ENCODE measurements around the gene NUDT1. TPM values are rescaled to one million over a fixed set of nuclear protein-coding genes. Genes with fewer than 3 reads are reported as not detected.

NUDT1 gene
- total RNA-seq, 2 donors from 2014 or later = 56.0 to 84.7 TPM

- no peak overlapping the region for H3K4me3 Mint-ChIP-seq
- no peaks in the 10 kb centered on the region for H3K27me3 Mint-ChIP-seq (ENCODE audit: insufficient read depth)
- peaks cover 23% of the 10 kb centered on the region for H3K36me3 Mint-ChIP-seq (ENCODE audit: low read depth)
- H3K27ac Mint-ChIP-seq = peak overlapping the region; percentile 69
- no peak for DNase-seq
- Histone ChIP-seq H3K4me1 (ENCODE audit: control insufficient read depth, insufficient read depth, low read length) (peaks cover 6% of the 10 kb centered on the region), H3K27ac (ENCODE audit: low read depth, low read length) (no peak overlapping the region), H3K4me3 (ENCODE audit: low read length) (no peak overlapping the region), H3K9me3 (ENCODE audit: control insufficient read depth, low read length) (no peaks in the 10 kb centered on the region), H3K36me3 (ENCODE audit: control insufficient read depth, insufficient read depth, low read length) (no peaks in the 10 kb centered on the region), H3K27me3 (ENCODE audit: control insufficient read depth, insufficient read depth, low read length, poor library complexity, severe bottlenecking) (no peaks in the 10 kb centered on the region), H3K9ac (ENCODE audit: extremely low read depth, low read length, poor library complexity, severe bottlenecking) (no peak overlapping the region)
- H3K9me3 Mint-ChIP-seq = no peaks in the 10 kb centered on the region
- peaks cover 13% of the 10 kb centered on the region for H3K4me1 Mint-ChIP-seq
- no peak for TF ChIP-seq CTCF (conservative IDR thresholded peaks at IDR 0.05)
- 86 to 100% methylated on average over 1 to 4 of the region's 4 CpGs for WGBS, 2 experiments (ENCODE audit: insufficient coverage in 1 of 2, insufficient read length in 1 of 2)
These were observed 37.9 kb downstream of the NUDT1 start for GRCh38 chr7:2279896-2280295.

- no peaks in the 10 kb centered on the region for H3K9me3 Mint-ChIP-seq
- no peaks in the 10 kb centered on the region for H3K9me3 ChIP-seq (ENCODE audit: control insufficient read depth, low read length)
- no peaks in the 10 kb centered on the region for H3K27me3 Mint-ChIP-seq (ENCODE audit: insufficient read depth)
- H3K27ac Mint-ChIP-seq = no peak overlapping the region
- no peaks in the 10 kb centered on the region for H3K27me3 ChIP-seq (ENCODE audit: control insufficient read depth, insufficient read depth, low read length, poor library complexity, severe bottlenecking)
- TF ChIP-seq CTCF (conservative IDR thresholded peaks at IDR 0.05) = no peak
- DNase-seq = no peak
- H3K4me3 Mint-ChIP-seq = no peak overlapping the region
- H3K4me1 ChIP-seq (ENCODE audit: control insufficient read depth, insufficient read depth, low read length) = peaks cover 6% of the 10 kb centered on the region
- H3K27ac ChIP-seq (ENCODE audit: low read depth, low read length) = no peak overlapping the region
- peaks cover 13% of the 10 kb centered on the region for H3K4me1 Mint-ChIP-seq
- 88 to 90% methylated on average over 1 to 2 of the region's 2 CpGs for WGBS, 2 experiments (ENCODE audit: insufficient coverage in 1 of 2, insufficient read length in 1 of 2)
- H3K9ac ChIP-seq (ENCODE audit: extremely low read depth, low read length, poor library complexity, severe bottlenecking) = no peak overlapping the region
- no peak overlapping the region for H3K4me3 ChIP-seq (ENCODE audit: low read length)
- peaks cover 21% of the 10 kb centered on the region for H3K36me3 Mint-ChIP-seq (ENCODE audit: low read depth)
- H3K36me3 ChIP-seq (ENCODE audit: control insufficient read depth, insufficient read depth, low read length) = no peaks in the 10 kb centered on the region
These were observed 38.4 kb downstream of the NUDT1 start for GRCh38 chr7:2280424-2280823.

- 86 to 87% methylated on average over 7 to 9 of the region's 9 CpGs for WGBS, 2 experiments (ENCODE audit: insufficient coverage in 1 of 2, insufficient read length in 1 of 2)
- H3K36me3 ChIP-seq (ENCODE audit: control insufficient read depth, insufficient read depth, low read length) = no peaks in the 10 kb centered on the region
- H3K9ac ChIP-seq (ENCODE audit: extremely low read depth, low read length, poor library complexity, severe bottlenecking) = no peak overlapping the region
- H3K4me3 Mint-ChIP-seq = no peak overlapping the region
- H3K4me1 Mint-ChIP-seq = peaks cover 13% of the 10 kb centered on the region
- TF ChIP-seq CTCF (conservative IDR thresholded peaks at IDR 0.05) = no peak
- no peak overlapping the region for H3K27ac ChIP-seq (ENCODE audit: low read depth, low read length)
- H3K4me3 ChIP-seq (ENCODE audit: low read length) = no peak overlapping the region
- no peaks in the 10 kb centered on the region for H3K27me3 ChIP-seq (ENCODE audit: control insufficient read depth, insufficient read depth, low read length, poor library complexity, severe bottlenecking)
- DNase-seq = no peak
- peak overlapping the region; percentile 86 for H3K27ac Mint-ChIP-seq
- H3K9me3 ChIP-seq (ENCODE audit: control insufficient read depth, low read length) = no peaks in the 10 kb centered on the region
- peaks cover 6% of the 10 kb centered on the region for H3K4me1 ChIP-seq (ENCODE audit: control insufficient read depth, insufficient read depth, low read length)
- H3K36me3 Mint-ChIP-seq (ENCODE audit: low read depth) = peaks cover 21% of the 10 kb centered on the region
- H3K27me3 Mint-ChIP-seq (ENCODE audit: insufficient read depth) = no peaks in the 10 kb centered on the region
- H3K9me3 Mint-ChIP-seq = no peaks in the 10 kb centered on the region
These were observed 39.5 kb downstream of the NUDT1 start for GRCh38 chr7:2281541-2281940.

All from endodermal cell (in vitro differentiated cells).